NCI-H345 treated with DMSO at 0.1 percent for 48 hours (cell line): Measurements from ENCODE around the gene ST6GALNAC4.

Experiments used
- DNase-seq: peaks from one replicate; lab custom pipeline; 2025; ENCODE audit not compliant: unreplicated experiment; lab: John Stamatoyannopoulos, UW

Gene ST6GALNAC4

DNA sequence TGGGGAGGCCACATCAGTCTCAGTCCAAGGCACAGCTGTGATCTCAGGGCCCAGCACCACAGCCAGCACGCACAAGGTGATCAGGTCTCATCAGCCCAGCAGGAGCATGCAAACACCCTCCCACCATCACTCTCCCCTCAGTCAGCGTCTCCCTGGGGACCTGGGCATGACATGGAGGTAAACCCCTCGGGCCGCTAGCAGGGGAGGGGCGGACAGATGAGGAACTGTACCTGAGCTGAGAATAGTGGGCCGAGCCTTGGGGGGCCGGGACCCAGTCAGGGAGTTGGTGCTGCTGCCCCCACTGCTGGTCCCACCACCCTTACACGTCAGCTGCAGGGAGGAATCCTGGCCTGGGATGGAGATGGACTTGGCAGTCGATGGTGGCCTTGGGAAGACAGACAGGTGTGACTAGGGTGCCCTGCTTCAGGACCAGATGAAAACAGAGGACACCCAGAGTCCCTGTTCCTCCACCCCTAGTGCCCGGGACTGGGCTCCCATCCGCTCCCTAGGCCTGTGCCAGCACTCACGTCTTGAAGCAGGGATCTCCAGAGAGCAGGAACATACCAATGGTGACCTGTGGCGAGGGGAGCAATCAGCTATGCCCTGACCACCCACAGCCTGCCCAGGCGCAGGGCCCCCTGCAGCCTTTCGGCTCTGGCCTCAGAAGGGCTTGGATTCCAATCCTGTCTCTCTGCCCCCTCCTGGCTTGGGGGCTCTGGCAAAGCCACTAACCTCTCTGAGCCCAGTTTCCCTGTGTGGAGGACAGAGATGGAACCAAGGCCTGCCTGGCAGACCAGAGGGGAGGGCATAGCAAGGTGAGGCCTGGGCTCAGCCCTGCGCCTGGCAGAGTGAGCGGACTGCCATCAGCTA, 31.2 kb upstream of the ST6GALNAC4 start:
- no peak for DNase-seq

DNA sequence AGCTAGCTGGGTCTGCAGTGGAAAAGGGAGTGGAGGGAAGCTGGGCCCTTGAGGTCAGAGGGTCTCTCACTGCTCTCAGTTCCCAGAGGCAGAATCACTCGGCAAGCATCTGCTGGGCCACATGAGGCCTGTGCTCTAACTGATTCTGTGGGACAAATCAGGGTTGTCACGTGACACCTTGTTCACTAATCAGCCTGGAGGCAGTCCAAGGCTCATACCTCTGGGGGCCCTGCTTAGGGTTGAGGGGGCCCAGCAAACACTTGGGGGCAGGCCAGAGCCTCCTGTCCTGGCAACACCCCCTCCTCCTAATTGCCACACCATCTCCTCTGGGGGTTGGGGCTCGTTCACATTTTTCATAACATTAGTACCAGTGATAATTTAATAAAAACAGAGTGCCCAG, 29.9 kb upstream of the ST6GALNAC4 start:
- no peak for DNase-seq

- DNase-seq, result no peak
Observed at GRCh38 chr9:127945942-127946341, 29.1 kb upstream of the ST6GALNAC4 start.

GRCh38 chr9:127945338-127945737, 28.5 kb upstream of the ST6GALNAC4 start:
- DNase-seq, result no peak

DNA sequence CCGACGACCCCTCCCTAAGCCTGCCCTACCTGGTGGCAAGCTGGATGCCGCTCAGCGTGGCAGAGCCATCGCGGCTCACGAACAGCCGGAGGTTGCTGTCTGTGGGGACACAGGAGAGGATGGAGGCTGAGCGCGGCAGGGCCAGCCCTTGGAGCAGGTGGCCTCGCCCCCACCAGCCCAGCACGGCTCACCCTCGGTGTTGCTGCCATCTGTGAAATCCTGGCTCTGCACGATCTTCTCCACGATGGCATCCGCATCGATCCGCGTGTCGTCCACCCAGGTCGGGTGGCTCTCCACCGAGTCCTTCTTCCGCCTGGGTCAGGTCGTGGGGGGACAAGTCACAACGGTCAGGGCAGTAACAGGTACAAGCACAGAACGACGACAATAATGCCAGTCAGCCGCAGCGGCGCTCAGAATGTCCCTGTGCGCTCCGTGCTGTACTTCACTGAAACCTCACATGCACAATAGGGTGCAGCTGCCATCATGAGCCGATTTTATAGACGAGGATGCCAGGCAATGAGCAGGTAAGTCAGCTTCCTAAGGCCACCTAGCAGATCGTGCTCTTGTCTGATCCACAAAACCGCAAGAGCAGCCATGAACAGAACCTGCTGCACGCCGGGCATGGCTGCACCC, 27.9 kb upstream of the ST6GALNAC4 start:
- DNase-seq, result no peak

GRCh38 chr9:127943731-127944144, 26.9 kb upstream of the ST6GALNAC4 start:
- DNase-seq, result peak; percentile 82

DNA sequence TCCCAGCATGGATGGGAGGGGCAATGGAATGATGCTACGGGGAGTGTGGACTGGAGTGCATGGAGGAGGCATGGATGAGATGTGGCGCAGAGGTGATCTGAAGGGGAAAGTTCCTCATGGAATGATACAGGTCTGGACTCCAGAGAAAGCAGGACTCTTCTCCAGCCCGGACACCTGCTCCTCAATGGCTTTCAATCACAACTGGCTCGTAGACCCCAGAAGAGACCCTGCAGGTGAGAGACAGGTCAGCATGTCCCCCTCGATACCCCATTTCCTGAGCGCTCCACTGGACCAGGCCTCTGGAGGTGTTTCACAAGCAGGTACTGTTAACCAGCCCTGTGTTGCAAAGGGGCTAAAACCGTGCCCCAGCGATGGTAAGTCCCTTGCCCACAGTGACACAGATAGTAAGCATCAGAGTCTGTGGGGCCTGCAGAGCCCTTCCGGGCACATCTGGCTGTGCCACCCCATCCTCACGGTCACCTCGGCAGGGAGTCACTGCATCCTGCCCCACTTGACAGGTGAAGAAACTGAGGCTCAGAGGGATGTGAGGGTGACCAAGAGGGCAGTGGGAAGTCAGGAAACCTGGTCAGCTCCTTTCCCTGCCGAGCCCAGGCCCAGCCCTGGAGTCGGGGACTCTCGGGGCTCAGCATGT, 26.3 kb upstream of the ST6GALNAC4 start:
- no peak for DNase-seq

DNA sequence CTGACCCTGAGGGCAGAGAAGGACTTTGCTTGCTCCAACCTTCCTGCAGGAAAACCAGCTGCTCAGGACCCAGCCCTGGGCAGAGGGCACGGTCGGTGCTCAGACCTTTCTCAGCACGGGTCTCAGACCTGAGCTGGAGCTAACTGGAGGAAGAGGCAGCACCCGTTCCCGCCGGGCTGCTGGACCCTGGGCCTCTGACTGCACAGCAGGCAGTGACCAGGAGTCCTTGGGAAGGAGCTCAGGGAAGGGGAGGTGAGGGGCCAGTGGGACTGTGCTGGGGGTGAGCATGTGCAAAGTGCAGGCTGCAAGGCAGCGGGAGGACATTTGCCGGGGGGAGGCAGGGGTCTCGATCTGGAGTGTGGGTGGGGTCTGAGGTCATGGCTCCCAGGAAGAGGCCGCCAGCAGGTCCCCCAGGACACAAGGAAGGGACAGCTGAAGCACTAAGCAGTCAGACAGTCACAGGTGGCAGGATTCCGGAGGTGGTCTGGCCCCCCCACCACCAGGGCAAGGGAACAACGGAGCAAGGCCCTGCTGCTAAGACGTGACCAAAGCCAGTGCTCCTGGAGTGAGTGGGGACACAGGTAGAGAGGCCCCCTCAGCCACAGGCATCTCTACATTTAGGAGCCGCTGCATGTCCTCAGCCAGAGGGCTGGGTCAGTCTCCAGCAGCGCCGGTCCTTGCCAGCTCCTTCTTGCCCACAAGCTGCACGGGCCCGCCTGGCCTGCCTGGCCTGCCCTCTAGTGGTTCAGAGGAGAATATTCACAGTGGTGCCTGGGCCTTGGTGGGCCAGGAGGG, 25.6 kb upstream of the ST6GALNAC4 start:
- DNase-seq, result peak; percentile 1

DNA sequence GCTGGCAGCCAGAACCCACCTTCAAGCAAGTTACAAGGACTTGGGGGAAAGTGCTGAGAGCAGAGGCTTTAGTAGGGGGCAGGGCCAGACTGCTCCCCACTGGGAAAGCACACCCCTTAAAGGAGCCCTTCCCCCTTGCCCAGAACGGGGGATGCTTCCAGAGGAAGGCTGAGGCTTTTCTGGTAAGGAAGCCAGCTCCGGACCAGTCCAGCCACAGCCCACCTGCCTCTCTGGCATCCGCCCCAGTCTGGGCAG, 25.0 kb upstream of the ST6GALNAC4 start:
- DNase-seq, result no peak

DNA sequence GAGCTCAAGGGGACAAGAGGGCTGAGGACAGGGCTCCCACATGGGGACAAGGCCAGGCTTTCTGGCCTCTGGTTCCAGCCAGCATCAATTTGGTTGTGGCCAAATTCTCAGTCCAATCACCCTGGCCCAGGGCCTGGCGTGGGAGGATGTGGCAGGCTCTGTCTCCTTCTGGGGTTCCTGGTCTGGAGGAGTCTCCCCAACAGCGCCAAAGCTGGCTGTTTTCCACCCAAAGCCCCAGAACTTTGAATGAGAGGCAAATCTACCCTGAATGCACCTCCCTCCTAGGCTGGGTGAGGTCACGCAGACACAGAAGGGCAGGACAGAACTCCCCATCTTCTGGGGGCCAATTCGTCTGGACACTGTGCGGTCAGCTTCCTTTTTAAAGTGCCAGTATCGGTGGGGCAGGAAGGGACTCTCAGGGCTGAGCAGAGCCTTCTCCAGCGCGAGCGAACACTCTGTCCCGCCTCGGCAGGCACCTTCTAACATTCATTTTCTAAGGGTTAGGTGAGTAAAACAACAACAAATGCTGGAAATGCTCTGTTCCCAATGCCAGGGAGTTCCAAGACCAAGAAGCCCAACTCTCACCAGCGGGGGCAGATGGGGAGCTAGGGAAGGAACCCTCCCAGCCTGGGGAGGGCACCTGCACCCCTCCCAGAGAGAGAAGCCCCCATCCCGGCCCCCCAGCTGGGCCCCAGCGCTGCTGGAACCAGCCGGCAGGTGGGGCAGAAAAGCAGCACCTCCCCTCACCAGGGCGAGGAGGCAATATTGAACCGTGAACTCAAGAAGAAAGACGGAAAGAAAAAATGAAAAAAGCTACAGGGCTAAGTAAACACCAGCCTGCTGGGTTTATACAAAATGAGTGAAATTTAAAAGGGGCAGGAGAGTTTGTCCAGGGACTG, 24.5 kb upstream of the ST6GALNAC4 start:
- no peak for DNase-seq

- no peak for DNase-seq
Observed at GRCh38 chr9:127940593-127940992, 23.8 kb upstream of the ST6GALNAC4 start.

- DNase-seq, result no peak
Observed at GRCh38 chr9:127938298-127938690, 21.5 kb upstream of the ST6GALNAC4 start.

GRCh38 chr9:127937388-127938297, 20.8 kb upstream of the ST6GALNAC4 start, which contains the start of gene DPM2:
DPM2 (minus strand) TSS chr9:127937854; CDS start chr9:127937820, 34 bp downstream.
- peak; percentile 60 for DNase-seq

DNA sequence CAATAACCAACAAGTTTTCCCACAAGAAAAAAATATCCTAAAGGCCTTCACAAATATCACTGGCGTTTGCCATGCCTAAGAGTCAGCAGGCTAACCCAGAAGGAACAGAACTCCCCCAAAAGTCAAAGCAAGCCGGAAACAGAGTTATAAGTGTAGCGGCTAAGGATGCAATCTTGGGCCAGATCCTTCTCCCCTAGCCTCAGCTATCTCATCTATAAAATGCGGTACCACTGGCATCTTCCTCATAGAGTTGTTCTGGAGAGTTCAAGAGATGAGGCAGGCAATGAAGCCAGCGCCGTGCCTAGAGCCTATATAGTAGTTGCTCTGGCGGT, 20.2 kb upstream of the ST6GALNAC4 start:
- no peak for DNase-seq

DNA sequence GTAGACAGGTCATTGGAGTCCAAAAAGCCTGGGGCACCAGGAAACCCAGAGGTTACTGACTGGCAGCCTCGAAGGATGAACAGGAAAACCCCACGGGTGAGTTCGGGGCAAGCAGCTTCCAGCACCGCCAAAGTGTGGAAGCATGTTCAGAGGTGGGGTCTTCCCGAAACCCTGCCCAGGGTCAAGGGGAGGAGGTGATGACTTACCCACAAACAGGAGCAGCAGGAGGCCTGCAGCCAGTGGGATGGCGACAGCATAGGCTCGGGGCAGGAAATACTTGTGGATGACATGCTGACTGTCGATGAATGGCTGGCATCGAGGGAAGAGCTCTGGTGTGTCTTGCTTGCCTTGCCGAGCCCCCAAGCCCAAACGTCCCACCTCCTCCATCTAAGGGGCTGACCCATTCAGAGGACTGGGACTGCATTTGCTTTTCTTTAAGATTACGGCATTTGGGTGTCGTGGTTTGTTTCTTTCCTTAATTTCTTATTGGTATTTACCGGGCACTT, 19.6 kb upstream of the ST6GALNAC4 start:
- no peak for DNase-seq

GRCh38 chr9:127935765-127936221, 19.0 kb upstream of the ST6GALNAC4 start:
- DNase-seq, result no peak

DNA sequence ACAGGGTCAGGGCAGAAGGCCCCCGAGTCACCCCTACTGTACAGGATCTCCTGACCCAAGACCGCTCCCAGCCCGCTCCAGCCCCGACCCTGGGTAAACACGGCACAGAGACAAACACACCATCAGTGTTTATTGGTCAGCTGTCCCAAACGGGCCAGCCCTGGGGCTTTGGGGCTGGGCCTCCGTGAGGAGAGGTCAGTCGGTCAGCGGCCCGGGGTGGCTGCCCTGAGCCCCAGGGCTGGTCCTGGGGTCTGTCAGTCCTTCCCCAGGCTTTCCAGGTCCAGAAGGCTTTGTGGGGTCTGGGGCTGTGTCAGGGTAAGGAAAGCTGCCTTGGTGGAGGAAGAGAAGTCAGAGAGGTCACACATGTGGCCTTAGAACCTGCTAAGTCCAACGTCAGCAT, 18.1 kb upstream of the ST6GALNAC4 start:
- no peak for DNase-seq

DNA sequence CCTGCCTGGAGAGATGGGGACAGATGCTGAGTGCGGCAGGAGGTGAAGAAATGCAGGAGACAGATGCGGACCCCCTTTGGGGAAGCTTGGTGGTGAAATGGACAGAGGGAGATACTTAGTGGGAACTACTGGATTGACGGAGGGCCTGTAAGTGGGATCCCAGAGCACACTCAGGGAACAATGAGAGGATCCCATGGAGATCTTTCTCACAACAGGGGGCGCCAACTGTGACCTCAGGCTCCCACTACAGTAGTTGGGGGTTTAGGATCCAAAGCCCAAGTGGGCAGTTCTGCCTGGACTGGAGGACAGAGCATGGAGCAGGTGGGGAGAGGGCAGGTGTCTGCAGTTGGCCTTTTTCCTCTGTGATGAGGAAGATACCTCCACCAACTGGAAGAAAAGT, 17.4 kb upstream of the ST6GALNAC4 start:
- no peak for DNase-seq
